C4-2B (cell line): ENCODE results near the gene PDZK1.

Source experiments
- H3K27ac ChIP-seq: fragments of 450-650 bp; 2 replicates; pipeline ENCODE4 v1.5.1; 2017
- CTCF ChIP-seq: fragments of 450-650 bp; conservative IDR thresholded peaks from 2 replicates; pipeline ENCODE4 v1.5.1; 2017; ENCODE audit warnings: mild to moderate bottlenecking
- ZFX ChIP-seq: fragments of 450-650 bp; IDR thresholded peaks from 2 replicates; pipeline ENCODE4 v1.6.1; 2017

The PDZK1 gene

DNA sequence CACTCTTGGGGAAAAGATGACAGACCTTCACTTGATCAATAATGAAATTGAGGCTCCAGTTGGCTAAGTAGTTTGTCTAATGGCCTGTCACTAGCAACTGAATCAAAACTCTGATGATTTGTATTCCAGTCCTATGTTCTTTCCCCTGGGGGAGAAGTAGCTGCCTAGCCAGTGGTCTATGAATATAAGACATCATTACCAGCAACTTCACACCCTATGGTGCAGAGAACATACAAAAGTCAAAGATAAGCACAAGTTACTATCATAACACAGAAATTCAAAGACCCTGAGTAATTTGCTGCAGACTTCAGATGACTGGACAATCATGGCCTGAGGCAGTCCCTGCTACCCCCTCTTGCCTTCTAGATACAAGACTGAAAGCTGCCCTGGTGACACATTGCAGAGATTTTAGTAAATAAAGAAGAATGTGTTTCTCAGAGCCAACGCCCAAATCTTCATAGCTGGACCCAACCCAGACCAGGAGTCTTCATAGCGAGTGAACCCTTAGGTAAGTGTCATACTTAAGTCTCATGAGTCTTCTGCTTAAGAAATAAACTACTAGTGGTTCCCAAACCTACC lies 993 bp downstream of the PDZK1 start:
- no peak for TF ChIP-seq CTCF
- no peak for TF ChIP-seq ZFX
- H3K27ac ChIP-seq: no peak overlapping the region

- no peak overlapping the region for H3K27ac ChIP-seq
- TF ChIP-seq ZFX (no peak), CTCF (no peak)
Measured at GRCh38 chr1:145705622-145706021, 1.5 kb downstream of the PDZK1 start.

GRCh38 chr1:145702826-145703225 lies 4.3 kb downstream of the PDZK1 start:
- TF ChIP-seq ZFX: no peak
- TF ChIP-seq CTCF: no peak
- H3K27ac ChIP-seq: no peak overlapping the region

DNA sequence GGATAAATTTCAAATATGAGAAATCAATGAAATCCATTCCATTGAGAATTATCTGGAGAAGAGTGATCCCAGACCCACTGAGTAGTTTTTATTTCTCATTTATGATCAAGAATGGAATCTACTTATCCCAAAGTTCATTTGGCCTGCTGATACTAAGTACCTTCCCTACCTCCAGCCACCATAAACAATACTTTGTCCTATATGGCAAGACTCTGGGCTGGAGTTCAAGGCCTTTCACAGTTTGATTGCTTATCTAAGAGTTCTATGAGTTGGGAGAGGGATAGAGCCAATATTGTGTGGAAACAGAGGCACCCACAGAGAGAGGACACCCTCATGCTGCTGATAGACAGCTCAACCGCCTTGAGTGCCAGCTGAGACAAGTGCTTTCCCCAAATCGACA lies 5.1 kb downstream of the PDZK1 start:
- no peak overlapping the region for H3K27ac ChIP-seq
- TF ChIP-seq ZFX (no peak), CTCF (no peak)

DNA sequence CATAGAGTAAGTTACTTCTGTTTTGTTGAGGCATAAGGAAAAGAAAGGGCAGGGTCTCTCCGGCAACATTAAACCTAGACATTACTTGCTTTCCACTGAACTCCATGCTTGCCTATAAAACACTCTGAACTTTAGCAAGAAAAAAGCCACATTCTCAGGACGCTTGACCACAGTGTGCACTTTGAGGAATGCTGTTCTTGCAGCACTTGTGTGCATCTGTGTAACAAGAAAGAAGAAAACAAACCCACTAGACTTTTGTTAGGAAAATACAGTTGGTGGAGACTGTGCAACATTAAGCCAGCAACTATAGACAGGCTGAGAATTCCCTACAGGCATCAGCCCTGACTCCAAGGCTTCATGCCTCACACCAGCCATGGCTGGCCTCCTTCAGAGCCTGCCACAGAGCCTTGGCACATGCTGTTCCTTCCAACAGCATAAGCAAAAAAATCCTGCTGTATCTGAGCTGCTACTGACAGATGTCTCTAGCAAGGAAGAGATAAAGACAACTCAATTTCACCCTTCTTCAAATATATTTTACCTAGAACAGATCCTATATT lies 5.8 kb downstream of the PDZK1 start:
- H3K27ac ChIP-seq: no peak overlapping the region
- TF ChIP-seq CTCF (no peak), ZFX (no peak)

- no peak for TF ChIP-seq CTCF
- H3K27ac ChIP-seq: no peak overlapping the region
Measured at GRCh38 chr1:145696630-145696960, 10.6 kb downstream of the PDZK1 start.

GRCh38 chr1:145695821-145696629 lies 11.1 kb downstream of the PDZK1 start:
- TF ChIP-seq CTCF: no peak
- TF ChIP-seq ZFX: no peak
- no peak overlapping the region for H3K27ac ChIP-seq
